B cell (primary cell): ENCODE data around the gene TREH.

Experiments
- EZH2 ChIP-seq: IDR thresholded peaks from 2 replicates; pipeline ENCODE4 v1.6.1; 2012; ENCODE audit warnings: borderline replicate concordance, low read depth, mild to moderate bottlenecking, moderate library complexity, low read length; ENCODE audit not compliant: insufficient read depth, poor library complexity, severe bottlenecking
- TF ChIP-seq, protein P1 (sequence below): fragments of 200-600 bp; IDR thresholded peaks from one replicate; pipeline ENCODE4 v1.8.0; 2022; ENCODE audit warnings: antibody characterized with exemption, mild to moderate bottlenecking

DNA sequence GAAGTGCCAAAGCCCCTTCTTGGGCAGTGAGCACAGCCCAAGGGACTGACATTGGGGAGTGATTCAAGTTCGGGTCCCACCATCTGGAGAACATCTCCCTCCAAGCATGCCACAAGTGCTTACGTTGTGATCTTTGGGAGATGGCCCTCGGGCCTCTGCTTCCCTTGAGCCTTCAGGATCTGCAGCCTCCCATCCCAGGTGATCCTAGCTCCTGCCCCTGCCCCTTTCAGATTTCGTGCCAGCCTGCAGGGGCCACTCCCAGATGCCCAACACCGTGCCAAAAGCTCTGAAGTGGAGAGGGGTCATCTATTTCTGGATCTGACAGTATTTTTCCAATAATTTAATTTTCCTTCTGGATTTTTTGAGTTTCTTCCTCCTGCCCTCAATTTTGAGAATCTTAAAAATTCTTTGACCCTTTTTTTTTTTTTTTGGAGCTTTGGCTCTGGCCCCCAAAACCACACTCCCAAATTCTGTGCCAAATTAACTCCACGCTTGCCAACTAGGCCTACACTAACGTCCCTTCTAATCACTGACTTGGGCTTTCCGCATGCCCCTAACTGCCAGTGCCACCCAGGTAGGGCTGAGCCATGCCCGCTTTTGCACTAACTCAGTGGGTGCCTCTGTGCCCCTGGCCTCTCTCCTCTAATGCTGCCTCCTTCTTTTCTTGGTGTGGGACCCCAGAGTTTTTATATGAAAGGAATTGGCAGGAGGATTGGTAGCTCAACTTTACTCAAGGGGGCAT, 46.7 kb downstream of the TREH start:
- TF ChIP-seq, protein P1, sequence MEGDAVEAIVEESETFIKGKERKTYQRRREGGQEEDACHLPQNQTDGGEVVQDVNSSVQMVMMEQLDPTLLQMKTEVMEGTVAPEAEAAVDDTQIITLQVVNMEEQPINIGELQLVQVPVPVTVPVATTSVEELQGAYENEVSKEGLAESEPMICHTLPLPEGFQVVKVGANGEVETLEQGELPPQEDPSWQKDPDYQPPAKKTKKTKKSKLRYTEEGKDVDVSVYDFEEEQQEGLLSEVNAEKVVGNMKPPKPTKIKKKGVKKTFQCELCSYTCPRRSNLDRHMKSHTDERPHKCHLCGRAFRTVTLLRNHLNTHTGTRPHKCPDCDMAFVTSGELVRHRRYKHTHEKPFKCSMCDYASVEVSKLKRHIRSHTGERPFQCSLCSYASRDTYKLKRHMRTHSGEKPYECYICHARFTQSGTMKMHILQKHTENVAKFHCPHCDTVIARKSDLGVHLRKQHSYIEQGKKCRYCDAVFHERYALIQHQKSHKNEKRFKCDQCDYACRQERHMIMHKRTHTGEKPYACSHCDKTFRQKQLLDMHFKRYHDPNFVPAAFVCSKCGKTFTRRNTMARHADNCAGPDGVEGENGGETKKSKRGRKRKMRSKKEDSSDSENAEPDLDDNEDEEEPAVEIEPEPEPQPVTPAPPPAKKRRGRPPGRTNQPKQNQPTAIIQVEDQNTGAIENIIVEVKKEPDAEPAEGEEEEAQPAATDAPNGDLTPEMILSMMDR, result no peak
- no peak for TF ChIP-seq EZH2
